ENCODE results near the gene ALG8. TPM values are rescaled to one million over a fixed set of nuclear protein-coding genes. Genes with fewer than 3 reads are reported as not detected.

Gene ALG8
- 37.7 and 60.9 TPM in 2 replicates for total RNA-seq

GRCh38 chr11:78139422-78140391 is at the start of gene ALG8:
TSS of gene ALG8 (minus strand) at chr11:78139626. CDS start at chr11:78139588, 38 bp downstream.
- DNase-seq (ENCODE audit: low read depth), result peak; percentile 96
- no peak for TF ChIP-seq CTCF (IDR thresholded peaks at IDR 0.05; ENCODE audit: insufficient read depth, low read depth, low read length)
- H3K4me3 ChIP-seq (ENCODE audit: low read depth, low read length), result peak within 1 kb of the TSS; percentile 86

GRCh38 chr11:78188286-78189173 is 49.1 kb upstream of the ALG8 start, which contains the start of the genes KCTD21 and USP35:
TSS of gene KCTD21 (minus strand) at chr11:78188626. CDS start at chr11:78174554, 14,072 bp downstream.
TSS of gene USP35 (plus strand) at chr11:78188919. CDS start at chr11:78196246, 7,327 bp downstream.
- no peak for TF ChIP-seq CTCF (IDR thresholded peaks at IDR 0.05; ENCODE audit: insufficient read depth, low read depth, low read length)
- DNase-seq (ENCODE audit: low read depth), result peak; percentile 97
- peak within 1 kb of the TSS; percentile 91 for H3K4me3 ChIP-seq (ENCODE audit: low read depth, low read length)

- peak overlapping the region; percentile 91 for H3K4me3 ChIP-seq (ENCODE audit: low read depth, low read length)
- DNase-seq (ENCODE audit: low read depth), result no peak
- no peak for TF ChIP-seq CTCF (IDR thresholded peaks at IDR 0.05; ENCODE audit: insufficient read depth, low read depth, low read length)
Measured at GRCh38 chr11:78187366-78188285, 48.2 kb upstream of the ALG8 start.

- H3K4me3 ChIP-seq (ENCODE audit: low read depth, low read length), result no peak overlapping the region
- DNase-seq (ENCODE audit: low read depth), result peak; percentile 55
- TF ChIP-seq CTCF (IDR thresholded peaks at IDR 0.05; ENCODE audit: insufficient read depth, low read depth, low read length), result no peak
Measured at GRCh38 chr11:78181185-78181584, 41.8 kb upstream of the ALG8 start.

- DNase-seq (ENCODE audit: low read depth), result no peak
- no peak for TF ChIP-seq CTCF (IDR thresholded peaks at IDR 0.05; ENCODE audit: insufficient read depth, low read depth, low read length)
- H3K4me3 ChIP-seq (ENCODE audit: low read depth, low read length), result no peak overlapping the region
Measured at GRCh38 chr11:78180751-78181150, 41.3 kb upstream of the ALG8 start.

All from fibroblast of villous mesenchyme (primary cell).